Fibroblast of villous mesenchyme (primary cell): ENCODE results near the gene OR2A25. TPM values are rescaled to one million over a fixed set of nuclear protein-coding genes. Genes with fewer than 3 reads are reported as not detected.
A peak's percentile ranks its signal among the peaks of the same experiment; 100 is the strongest.
"Not testable (repeated sequence)": the region's sequence is repeated elsewhere in the genome, so short reads cannot be mapped to it uniquely, and the experiment has no call there.

Experiments
- DNase-seq: peaks from one replicate; pipeline ENCODE4 v3.0.0-alpha.2; 2010; ENCODE audit warnings: low read depth
- H3K4me3 ChIP-seq: 2 replicates; pipeline ENCODE4 v1.5.1; 2011; ENCODE audit warnings: low read depth, mild to moderate bottlenecking, low read length
- CTCF ChIP-seq: IDR thresholded peaks from 2 replicates; pipeline ENCODE4 v1.5.1; 2012; ENCODE audit warnings: low read depth, mild to moderate bottlenecking, low read length; ENCODE audit not compliant: insufficient read depth
- total RNA-seq: library from RNA; depleted of rRNA; stranded (reverse); fragments of >200 nt; gene quantifications from 2 replicates; pipeline ENCODE4 v1.2.3, GENCODE V29; 2012

The OR2A25 gene
- total RNA-seq, 1 donor = not detected

- no peak overlapping the region for H3K4me3 ChIP-seq
- no peak for TF ChIP-seq CTCF
- DNase-seq = no peak
These were observed 33.2 kb upstream of the OR2A25 start for GRCh38 chr7:144036302-144036885.

- no peak overlapping the region for H3K4me3 ChIP-seq
- no peak for TF ChIP-seq CTCF
- DNase-seq = no peak
These were observed 32.1 kb upstream of the OR2A25 start for GRCh38 chr7:144037414-144038035.

- no peak for TF ChIP-seq CTCF
- no peak overlapping the region for H3K4me3 ChIP-seq
These were observed 30.7 kb upstream of the OR2A25 start for GRCh38 chr7:144038887-144039286.

GRCh38 chr7:144048648-144049047 is 21.0 kb upstream of the OR2A25 start, which contains the start of gene OR2A5:
OR2A5 (plus strand) TSS chr7:144048948; CDS start chr7:144050402, 1,454 bp downstream.
- no peak for DNase-seq
- H3K4me3 ChIP-seq = no peak within 1 kb of the TSS
- no peak for TF ChIP-seq CTCF

More at GRCh38 chr7:144038887-144039286, 30.7 kb upstream of the OR2A25 start:
- no peak for DNase-seq

- H3K4me3 ChIP-seq = no peak overlapping the region
- TF ChIP-seq CTCF = no peak
- DNase-seq = no peak
These were observed 20.1 kb upstream of the OR2A25 start for GRCh38 chr7:144049491-144049890.

GRCh38 chr7:144050093-144050492 is 19.5 kb upstream of the OR2A25 start:
- DNase-seq = peak; percentile 89
- no peak for TF ChIP-seq CTCF
- no peak overlapping the region for H3K4me3 ChIP-seq

- H3K4me3 ChIP-seq, DNase-seq: not testable (repeated sequence)
These were observed 18.7 kb upstream of the OR2A25 start for GRCh38 chr7:144050884-144051283.
